Measurements from ENCODE around the gene SHISA5. TPM values are rescaled to one million over a fixed set of nuclear protein-coding genes. Genes with fewer than 3 reads are reported as not detected.

Gene SHISA5
- polyA plus RNA-seq, 2 of the 4 experiments (the other 2 are of a cell fraction), result 87.5 to 94.3 TPM

- DNase-seq (ENCODE audit: low read depth in 1 of 2, low spot score in 1 of 2), result peak in 1 of 2 experiments; percentile 47
Observed at GRCh38 chr3:48429960-48430707, 73.8 kb downstream of the SHISA5 start, which contains the start of gene PLXNB1. PLXNB1 (minus strand) TSS chr3:48430086; CDS start chr3:48424611, 5,475 bp downstream.

GRCh38 chr3:48429317-48429959 is 74.5 kb downstream of the SHISA5 start:
- H3K4me2 ChIP-seq, result peak overlapping the region; percentile 79
- peak overlapping the region; percentile 83 to 100 for H3K27ac ChIP-seq
- DNase-seq (ENCODE audit: low read depth in 1 of 2, low spot score in 1 of 2) (peak; percentile 28 to 42), ATAC-seq (peak; percentile 34 to 61), FAIRE-seq (no peak)
- H3K4me3 ChIP-seq, result peak overlapping the region; percentile 64
- no peaks in the 10 kb centered on the region for H3K9me3 ChIP-seq
- 2% methylated on average over 12 of the region's 86 CpGs for WGBS (ENCODE audit: missing lambda C conversion rate)
- ChIA-PET CTCF (interaction anchor here (13.6 to 31.5 kb wide), 2 partner anchors 2 to 16 kb away, joined by 488 read pairs; partner anchors contain the start of gene PLXNB1), POLR2A (interaction anchor here (1.9 kb wide), 1 partner anchor 10 kb away, joined by 8 read pairs; the partner anchor contains the start of gene CCDC51)
- H3K4me1 ChIP-seq, result peaks cover 66% of the 10 kb centered on the region
- TF ChIP-seq CEBPB (IDR thresholded peaks at IDR 0.05), result no peak
- TF ChIP-seq FOSL2 (IDR thresholded peaks at IDR 0.05), result no peak
- no peak for TF ChIP-seq FOSL2 (CRISPR knock-in tag; IDR thresholded peaks at IDR 0.05)
- TF ChIP-seq CHD4 (IDR thresholded peaks at IDR 0.05; ENCODE audit: borderline replicate concordance), result no peak
- no peak for TF ChIP-seq HOXA7 (CRISPR knock-in tag; IDR thresholded peaks at IDR 0.05)
- no peak for TF ChIP-seq RNF2 (IDR thresholded peaks at IDR 0.05; ENCODE audit: borderline replicate concordance, low read depth)
- peak; percentile 21; the same call in 1 of the 2 replicates for TF ChIP-seq POLR2A (IDR thresholded peaks at IDR 0.05; ENCODE audit: low read length)
- peak; percentile 29; the same call in 1 of the 2 replicates for TF ChIP-seq PHF8 (IDR thresholded peaks at IDR 0.05; ENCODE audit: borderline replicate concordance, low read depth)
- TF ChIP-seq JUN (IDR thresholded peaks at IDR 0.05), result no peak
- TF ChIP-seq ZC3H11A (IDR thresholded peaks at IDR 0.05), result no peak
- no peak for TF ChIP-seq CHD2 (IDR thresholded peaks at IDR 0.05; ENCODE audit: low read length, partially characterized antibody)
- no peak for TF ChIP-seq KDM1A (IDR thresholded peaks at IDR 0.05; ENCODE audit: low read depth)
- no peak for TF ChIP-seq KDM5A (IDR thresholded peaks at IDR 0.05)
- no peak for TF ChIP-seq MAZ (IDR thresholded peaks at IDR 0.05; ENCODE audit: borderline replicate concordance, low read depth, low read length)
- no peak for TF ChIP-seq ZSCAN20 (CRISPR knock-in tag; IDR thresholded peaks at IDR 0.05)
- no peak for TF ChIP-seq HES2 (IDR thresholded peaks at IDR 0.05)
- no peak for TF ChIP-seq RFX5 (IDR thresholded peaks at IDR 0.05)

More at GRCh38 chr3:48429960-48430707, 73.8 kb downstream of the SHISA5 start, which contains the start of gene PLXNB1:
- Histone ChIP-seq H3K4me1 (peaks cover 69% of the 10 kb centered on the region), H3K4me2 (peak within 1 kb of the TSS; percentile 79), H3K4me3 (peak within 1 kb of the TSS; percentile 64), H3K9me3 (no peaks in the 10 kb centered on the region), H3K27ac (peak within 1 kb of the TSS; percentile 83 to 100)
- ChIA-PET CTCF (interaction anchor here (1.0 to 13.6 kb wide), 4 partner anchors 12 to 236 kb away, joined by 3 to 488 read pairs (median 137); no protein-coding TSS in a partner anchor), POLR2A (interaction anchor here (1.9 kb wide), 1 partner anchor 9 kb away, joined by 8 read pairs; the partner anchor contains the start of gene CCDC51)
- no peak for TF ChIP-seq TFCP2L1 (CRISPR knock-in tag; IDR thresholded peaks at IDR 0.05)
- no peak for TF ChIP-seq CHD4 (IDR thresholded peaks at IDR 0.05; ENCODE audit: borderline replicate concordance)
- TF ChIP-seq CEBPB (IDR thresholded peaks at IDR 0.05), result peak; percentile 12 to 57; a peak in 2 of 4 replicates
- ATAC-seq (peak; percentile 8 to 10; a peak in 4 of 6 replicates), FAIRE-seq (no peak)
- WGBS (ENCODE audit: missing lambda C conversion rate), result 35% methylated on average over 8 of the region's 15 CpGs

GRCh38 chr3:48428572-48429316 is 75.2 kb downstream of the SHISA5 start:
- ATAC-seq (peak; percentile 60 to 73), DNase-seq (ENCODE audit: low read depth in 1 of 2, low spot score in 1 of 2) (peak; percentile 28 to 80), FAIRE-seq (no peak)
- Histone ChIP-seq H3K4me2 (peak overlapping the region; percentile 79), H3K27ac (peak overlapping the region; percentile 83 to 100), H3K4me3 (peak overlapping the region; percentile 64), H3K4me1 (peaks cover 59% of the 10 kb centered on the region), H3K9me3 (no peaks in the 10 kb centered on the region)
- TF ChIP-seq ESRRA (IDR thresholded peaks at IDR 0.05; ENCODE audit: borderline replicate concordance, low read length) (no peak), JUN (IDR thresholded peaks at IDR 0.05) (0 out of 5 replicates have a peak, but pooled peaks of 1 of the 2 experiments have one; percentile 18)
- CTCF ChIA-PET, result interaction anchor here (0.7 to 31.5 kb wide), 4 partner anchors 3 to 157 kb away, joined by 3 to 488 read pairs (median 246); partner anchors contain the start of gene PLXNB1
- POLR2A ChIA-PET, result interaction anchor here (1.0 to 1.9 kb wide), 2 partner anchors 11 to 28 kb away, joined by 3 to 8 read pairs; partner anchors contain the start of gene CCDC51
- WGBS (ENCODE audit: missing lambda C conversion rate), result 7% methylated on average over 9 of the region's 60 CpGs

All from A549 (cell line).